ENCODE results near the gene SYNDIG1. TPM values are rescaled to one million over a fixed set of nuclear protein-coding genes. Genes with fewer than 3 reads are reported as not detected.

SYNDIG1 gene
- total RNA-seq, 1 experiment from 2014 or later: not detected

DNA sequence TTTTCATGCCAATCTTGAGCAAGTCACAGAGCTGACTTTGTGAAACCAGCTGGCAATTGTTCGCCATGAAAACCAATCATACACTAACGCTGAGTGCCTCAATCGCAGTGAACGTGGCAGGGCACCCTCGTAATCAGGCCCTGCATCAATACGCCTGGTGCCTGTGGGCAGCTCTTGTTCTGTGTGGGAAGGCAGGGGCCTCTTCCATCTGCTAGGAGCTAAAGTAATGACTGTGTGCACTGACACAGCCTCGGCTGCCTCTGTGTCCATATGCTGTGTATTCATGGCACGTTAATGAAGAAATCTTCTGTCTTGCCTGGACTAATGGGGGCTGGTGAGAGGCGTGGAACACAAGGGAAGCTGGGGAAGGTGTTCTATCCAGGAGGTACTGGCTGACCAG lies 27.8 kb upstream of the SYNDIG1 start:
- Histone ChIP-seq H3K9me3 (ENCODE audit: control insufficient read depth, insufficient read depth, low read depth, low read length) (no peaks in the 10 kb centered on the region), H3K4me3 (ENCODE audit: low read depth in 2 of 2, low read length in 2 of 2) (no peak overlapping the region), H3K4me1 (ENCODE audit: control insufficient read depth, insufficient read depth, low read length) (no peaks in the 10 kb centered on the region), H3K27ac (ENCODE audit: low read length) (no peak overlapping the region), H3K36me3 (ENCODE audit: control insufficient read depth, insufficient read depth, low read length) (no peaks in the 10 kb centered on the region), H3K27me3 (ENCODE audit: control insufficient read depth, insufficient read depth, low read length) (peaks cover 3% of the 10 kb centered on the region)
- TF ChIP-seq SIN3A (IDR thresholded peaks at IDR 0.05; ENCODE audit: borderline replicate concordance, insufficient read depth, low read depth, low read length): no peak
- TF ChIP-seq REST (IDR thresholded peaks at IDR 0.05; ENCODE audit: insufficient read depth in 1 of 2, low read depth in 2 of 2, low read length in 1 of 2): no peak
- TF ChIP-seq, protein P1, sequence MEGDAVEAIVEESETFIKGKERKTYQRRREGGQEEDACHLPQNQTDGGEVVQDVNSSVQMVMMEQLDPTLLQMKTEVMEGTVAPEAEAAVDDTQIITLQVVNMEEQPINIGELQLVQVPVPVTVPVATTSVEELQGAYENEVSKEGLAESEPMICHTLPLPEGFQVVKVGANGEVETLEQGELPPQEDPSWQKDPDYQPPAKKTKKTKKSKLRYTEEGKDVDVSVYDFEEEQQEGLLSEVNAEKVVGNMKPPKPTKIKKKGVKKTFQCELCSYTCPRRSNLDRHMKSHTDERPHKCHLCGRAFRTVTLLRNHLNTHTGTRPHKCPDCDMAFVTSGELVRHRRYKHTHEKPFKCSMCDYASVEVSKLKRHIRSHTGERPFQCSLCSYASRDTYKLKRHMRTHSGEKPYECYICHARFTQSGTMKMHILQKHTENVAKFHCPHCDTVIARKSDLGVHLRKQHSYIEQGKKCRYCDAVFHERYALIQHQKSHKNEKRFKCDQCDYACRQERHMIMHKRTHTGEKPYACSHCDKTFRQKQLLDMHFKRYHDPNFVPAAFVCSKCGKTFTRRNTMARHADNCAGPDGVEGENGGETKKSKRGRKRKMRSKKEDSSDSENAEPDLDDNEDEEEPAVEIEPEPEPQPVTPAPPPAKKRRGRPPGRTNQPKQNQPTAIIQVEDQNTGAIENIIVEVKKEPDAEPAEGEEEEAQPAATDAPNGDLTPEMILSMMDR (IDR thresholded peaks at IDR 0.05): no peak
- no peak for TF ChIP-seq POLR2AphosphoS5 (IDR thresholded peaks at IDR 0.05; ENCODE audit: low read depth, low read length)
- no peak for TF ChIP-seq TCF7L2 (IDR thresholded peaks at IDR 0.05; ENCODE audit: low read depth, low read length)
- BruUV-seq (replicated peaks): no TSS peak
- ChIA-PET CTCF (no interaction called here), POLR2A (no interaction called here)
- in situ Hi-C loops (cut with HindIII; ENCODE audit: low pct_unique_long_range_greater_than_20kb, low sequenced_read_pairs) (no loop called here), intact Hi-C loops (cut with micrococcal nuclease; ENCODE audit: unreplicated experiment) (no loop called here)
- ATAC-seq (no peak), DNase-seq (ENCODE audit: low read depth, low spot score) (no peak)

GRCh38 chr20:24442909-24443308 lies 26.5 kb upstream of the SYNDIG1 start:
- TF ChIP-seq REST (IDR thresholded peaks at IDR 0.05; ENCODE audit: insufficient read depth in 1 of 2, low read depth in 2 of 2, low read length in 1 of 2) (no peak), SIN3A (IDR thresholded peaks at IDR 0.05; ENCODE audit: borderline replicate concordance, insufficient read depth, low read depth, low read length) (no peak), TCF7L2 (IDR thresholded peaks at IDR 0.05; ENCODE audit: low read depth, low read length) (no peak), POLR2AphosphoS5 (IDR thresholded peaks at IDR 0.05; ENCODE audit: low read depth, low read length) (no peak)
- TF ChIP-seq, protein P1 (IDR thresholded peaks at IDR 0.05): no peak
- Histone ChIP-seq H3K36me3 (ENCODE audit: control insufficient read depth, insufficient read depth, low read length) (no peaks in the 10 kb centered on the region), H3K9me3 (ENCODE audit: control insufficient read depth, insufficient read depth, low read depth, low read length) (no peaks in the 10 kb centered on the region), H3K4me1 (ENCODE audit: control insufficient read depth, insufficient read depth, low read length) (no peaks in the 10 kb centered on the region), H3K27ac (ENCODE audit: low read length) (no peak overlapping the region), H3K4me3 (ENCODE audit: low read depth in 2 of 2, low read length in 2 of 2) (no peak overlapping the region), H3K27me3 (ENCODE audit: control insufficient read depth, insufficient read depth, low read length) (no peaks in the 10 kb centered on the region; the same call in 1 of the 2 replicates)
- BruUV-seq (replicated peaks): no TSS peak
- ChIA-PET POLR2A (no interaction called here), CTCF (no interaction called here)
- intact Hi-C loops (cut with micrococcal nuclease; ENCODE audit: unreplicated experiment) (no loop called here), in situ Hi-C loops (cut with HindIII; ENCODE audit: low pct_unique_long_range_greater_than_20kb, low sequenced_read_pairs) (no loop called here)
- DNase-seq (ENCODE audit: low read depth, low spot score) (no peak), ATAC-seq (no peak)

All from Panc1 (cell line).